ENCODE results near the gene CPPED1.

DNA sequence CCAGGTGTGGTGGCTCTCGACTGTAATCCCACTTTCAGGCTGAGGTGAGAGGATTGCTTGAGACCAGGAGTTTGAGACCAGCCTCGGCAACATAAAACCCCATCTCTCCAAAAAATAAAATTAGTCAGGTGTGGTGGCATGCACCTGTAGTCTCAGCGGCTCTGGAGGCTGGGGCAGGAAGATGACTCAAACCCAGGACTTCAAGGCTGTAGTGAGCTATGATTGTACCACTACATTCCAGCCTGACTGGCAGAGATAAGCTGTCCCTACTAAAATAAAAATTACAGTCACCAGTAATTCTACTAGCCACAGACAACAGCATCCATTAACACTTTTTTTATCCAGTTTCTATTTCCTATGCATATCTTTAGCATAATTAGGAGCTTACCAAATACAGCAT, 176.3 kb downstream of the CPPED1 start:
- TF ChIP-seq, protein P1, sequence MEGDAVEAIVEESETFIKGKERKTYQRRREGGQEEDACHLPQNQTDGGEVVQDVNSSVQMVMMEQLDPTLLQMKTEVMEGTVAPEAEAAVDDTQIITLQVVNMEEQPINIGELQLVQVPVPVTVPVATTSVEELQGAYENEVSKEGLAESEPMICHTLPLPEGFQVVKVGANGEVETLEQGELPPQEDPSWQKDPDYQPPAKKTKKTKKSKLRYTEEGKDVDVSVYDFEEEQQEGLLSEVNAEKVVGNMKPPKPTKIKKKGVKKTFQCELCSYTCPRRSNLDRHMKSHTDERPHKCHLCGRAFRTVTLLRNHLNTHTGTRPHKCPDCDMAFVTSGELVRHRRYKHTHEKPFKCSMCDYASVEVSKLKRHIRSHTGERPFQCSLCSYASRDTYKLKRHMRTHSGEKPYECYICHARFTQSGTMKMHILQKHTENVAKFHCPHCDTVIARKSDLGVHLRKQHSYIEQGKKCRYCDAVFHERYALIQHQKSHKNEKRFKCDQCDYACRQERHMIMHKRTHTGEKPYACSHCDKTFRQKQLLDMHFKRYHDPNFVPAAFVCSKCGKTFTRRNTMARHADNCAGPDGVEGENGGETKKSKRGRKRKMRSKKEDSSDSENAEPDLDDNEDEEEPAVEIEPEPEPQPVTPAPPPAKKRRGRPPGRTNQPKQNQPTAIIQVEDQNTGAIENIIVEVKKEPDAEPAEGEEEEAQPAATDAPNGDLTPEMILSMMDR (IDR thresholded peaks at IDR 0.05): no peak
- TF ChIP-seq POLR2AphosphoS5 (IDR thresholded peaks at IDR 0.05): no peak

Measured in sigmoid colon (tissue), 4 donors.